Mammary microvascular endothelial cell (primary cell): ENCODE data around the gene CCDC9B. TPM values are rescaled to one million over a fixed set of nuclear protein-coding genes. Genes with fewer than 3 reads are reported as not detected.

Source experiments
- total RNA-seq: library from RNA; depleted of rRNA; stranded (reverse); fragments of >200 nt; gene quantifications from 2 replicates; pipeline ENCODE4 v1.2.3, GENCODE V29; 2015

The CCDC9B gene
- total RNA-seq = 6.3 and 7.7 TPM in 2 replicates

DNA sequence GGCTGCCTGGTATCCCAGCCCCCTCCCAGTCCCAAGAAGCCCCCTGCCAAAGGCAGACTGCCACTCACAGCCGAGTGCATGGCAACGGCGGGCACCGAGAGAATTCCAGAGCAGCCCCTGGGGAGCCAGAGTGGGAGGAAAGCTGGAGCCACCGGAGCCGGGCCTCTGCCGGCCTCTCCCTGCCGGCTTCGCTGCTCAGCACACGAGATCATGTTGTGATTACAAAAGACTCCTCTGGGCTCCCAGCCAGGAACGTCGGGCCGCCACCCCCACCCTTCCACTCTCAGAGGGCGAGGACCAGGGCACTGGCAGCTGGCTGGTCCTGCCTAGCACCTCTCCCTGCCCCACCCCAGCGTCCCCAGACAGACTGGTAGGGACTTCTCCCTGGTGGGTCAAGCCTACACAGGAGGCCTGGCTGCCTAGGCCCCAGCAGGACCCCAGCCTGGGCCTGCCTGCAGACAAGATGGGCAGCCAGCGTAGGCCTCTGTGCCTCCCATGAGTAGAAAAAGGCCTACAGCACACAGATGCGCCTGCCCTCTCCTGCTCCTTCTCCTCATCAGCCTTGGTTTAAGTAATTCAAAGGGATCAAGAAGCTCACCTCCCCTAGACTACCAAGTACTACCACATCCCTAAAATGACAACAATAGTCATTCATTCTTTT lies at the start of gene CCDC9B:
Gene CCDC9B, minus strand, starts transcription at position 200 of the 661 bp plus-strand sequence. Its CDS starts 120 bp downstream, at position 80.

DNA sequence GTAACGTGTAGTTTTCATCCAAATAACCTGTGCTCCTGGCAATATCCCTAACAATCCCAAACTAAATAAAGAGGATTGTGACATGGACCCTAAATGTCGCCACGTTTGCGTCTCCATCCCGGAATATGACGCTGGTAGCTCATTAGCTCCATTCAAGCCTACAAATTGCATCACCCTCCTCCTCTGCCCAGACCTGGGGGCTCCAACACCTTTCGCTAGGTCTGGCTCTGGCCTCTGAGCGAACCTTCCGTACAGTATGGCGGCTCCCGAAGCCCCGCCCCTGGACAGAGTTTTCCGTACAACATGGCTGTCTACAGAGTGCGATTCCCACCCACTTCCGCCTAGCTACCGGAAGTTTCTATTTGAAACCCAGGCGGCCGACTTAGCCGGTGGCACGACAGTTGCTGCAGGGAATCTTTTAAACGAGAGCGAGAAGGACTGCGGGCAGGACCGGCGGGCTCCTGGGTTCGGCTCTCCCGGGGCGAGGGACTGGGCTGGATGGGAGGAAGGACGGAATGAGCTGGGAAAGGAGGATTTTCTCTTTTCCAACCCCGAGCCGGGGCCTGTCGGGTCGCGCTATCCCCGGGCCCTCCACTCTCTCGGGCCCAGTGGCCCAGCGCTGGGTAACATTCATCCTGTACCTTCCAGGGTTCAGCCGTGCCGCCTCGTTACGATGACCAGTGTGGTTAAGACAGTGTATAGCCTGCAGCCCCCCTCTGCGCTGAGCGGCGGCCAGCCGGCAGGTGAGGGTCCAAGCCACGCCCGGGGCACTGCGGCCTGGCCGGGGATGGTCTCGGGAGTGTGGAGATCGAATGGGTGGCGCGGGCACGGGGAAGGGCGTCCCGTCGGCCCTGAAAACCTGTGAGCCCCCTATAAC lies 42.1 kb upstream of the CCDC9B start, which contains the start of gene KNSTRN:
Gene KNSTRN, plus strand, starts transcription at position 142 of the 877 bp plus-strand sequence. Its CDS starts 115 bp downstream, at position 257.

GRCh38 chr15:40357723-40358470 lies 17.2 kb upstream of the CCDC9B start, which contains the start of gene DISP2:
TSS of gene DISP2 (plus strand) at chr15:40358219. CDS start at chr15:40358322, 103 bp downstream.

GRCh38 chr15:40323239-40323952 lies 17.3 kb downstream of the CCDC9B start, which contains the start of gene INAFM2:
TSS of gene INAFM2 (plus strand) at chr15:40323692. CDS start at chr15:40324056, 364 bp downstream.

DNA sequence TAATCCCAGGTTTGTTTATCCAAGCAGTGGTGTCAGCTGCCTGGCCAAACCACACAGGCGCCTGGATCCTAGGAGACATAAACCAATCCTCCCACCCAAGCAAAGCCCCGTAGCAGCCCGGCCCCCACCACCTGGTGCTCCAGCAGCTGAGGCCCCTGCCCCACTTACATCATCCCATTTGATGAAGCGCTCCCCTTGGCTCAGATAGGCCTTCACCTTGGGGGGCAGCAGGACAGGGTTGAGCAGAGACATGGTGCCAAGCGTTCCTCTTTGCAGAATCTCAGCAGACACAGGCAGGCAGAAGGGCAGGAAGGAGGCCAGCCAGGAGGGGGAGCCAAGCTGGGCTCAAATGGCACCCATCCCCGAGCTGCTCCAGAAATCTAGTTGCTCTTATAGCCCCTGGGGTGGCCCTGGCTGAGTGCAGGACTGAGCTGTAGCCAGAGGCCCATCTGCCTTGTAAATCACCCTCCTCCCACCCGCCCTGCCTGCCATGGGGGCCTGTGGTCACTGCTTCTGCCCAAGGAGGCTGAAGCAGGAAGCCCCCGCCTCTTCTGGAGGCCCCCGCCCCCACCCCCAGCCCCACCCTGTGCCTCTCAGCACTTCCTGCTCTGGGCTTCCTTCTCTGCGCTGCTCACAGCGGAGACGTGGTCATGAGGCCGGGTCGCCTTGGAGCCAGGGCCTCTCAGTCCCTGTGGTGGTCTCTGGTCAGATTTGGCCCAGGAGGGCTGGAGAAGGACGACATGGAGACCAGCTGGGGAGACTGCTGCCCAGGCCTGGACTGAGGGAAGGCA lies 33.1 kb downstream of the CCDC9B start, which contains the start of gene PLCB2:
Gene PLCB2, minus strand, starts transcription at position 515 of the 791 bp plus-strand sequence. Its CDS starts 263 bp downstream, at position 252.

GRCh38 chr15:40282869-40283614 lies 57.7 kb downstream of the CCDC9B start, which contains the start of gene ANKRD63:
TSS of gene ANKRD63 (minus strand) at chr15:40283064. CDS start at chr15:40282586, 478 bp downstream.

Other genes with a start within 250 kb of the CCDC9B start
- 4.5 and 5.7 TPM in 2 replicates for gene BMF, start 232.1 kb downstream of the CCDC9B start, total RNA-seq
- gene BUB1B, start 179.9 kb downstream of the CCDC9B start, total RNA-seq = 38.7 and 51.1 TPM in 2 replicates
- 0.20 TPM in 1 of 2 replicates, not detected in the other for gene PAK6, start 101.9 kb downstream of the CCDC9B start, total RNA-seq
- not detected in 2 replicates for gene ANKRD63, start 57.9 kb downstream of the CCDC9B start, total RNA-seq
- 2.2 and 3.0 TPM in 2 replicates for gene PLCB2, start 33.0 kb downstream of the CCDC9B start, total RNA-seq
- 17.3 and 21.2 TPM in 2 replicates for gene INAFM2, start 17.2 kb downstream of the CCDC9B start, total RNA-seq
- not detected in 2 replicates for gene PHGR1, start 10.1 kb upstream of the CCDC9B start, total RNA-seq
- gene DISP2, start 17.3 kb upstream of the CCDC9B start, total RNA-seq = 0.13 and 0.39 TPM in 2 replicates
- gene KNSTRN, start 41.8 kb upstream of the CCDC9B start, total RNA-seq = 57.8 and 74.7 TPM in 2 replicates
- gene IVD, start 64.9 kb upstream of the CCDC9B start, total RNA-seq = 40.7 and 41.9 TPM in 2 replicates
- gene BAHD1, start 100.0 kb upstream of the CCDC9B start, total RNA-seq = 12.9 and 13.5 TPM in 2 replicates
- gene CHST14, start 130.0 kb upstream of the CCDC9B start, total RNA-seq = 28.9 and 34.7 TPM in 2 replicates
- gene CCDC32, start 224.1 kb upstream of the CCDC9B start, total RNA-seq = 15.0 and 31.1 TPM in 2 replicates
- 12.0 and 24.2 TPM in 2 replicates for gene RPUSD2, start 228.4 kb upstream of the CCDC9B start, total RNA-seq